Parathyroid adenoma (tissue), 2 donors: ENCODE results near the gene ANO2.
"Not testable (repeated sequence)": the region's sequence is repeated elsewhere in the genome, so short reads cannot be mapped to it uniquely, and the experiment has no call there.

Experiments
- H2AFZ ChIP-seq: fragments of 300-600 bp; sonication (generic); one replicate; pipeline ENCODE4 v1.7.0; 2017; ENCODE audit warnings: antibody characterized with exemption, mild to moderate bottlenecking
- H3K27ac ChIP-seq: fragments of 300-600 bp; sonication (generic); one replicate; pipeline ENCODE4 v1.7.0; 2017
- H3K27me3 ChIP-seq: fragments of 300-600 bp; sonication (generic); one replicate; pipeline ENCODE4 v1.7.0; 2017; ENCODE audit warnings: low read length; ENCODE audit not compliant: control insufficient read depth, insufficient read depth
- H3K36me3 ChIP-seq: fragments of 300-600 bp; sonication (generic); one replicate; pipeline ENCODE4 v1.7.0; 2017; ENCODE audit warnings: low read length; ENCODE audit not compliant: control insufficient read depth, insufficient read depth
- H3K4me1 ChIP-seq: fragments of 300-600 bp; sonication (generic); one replicate; pipeline ENCODE4 v1.7.0; 2017; ENCODE audit warnings: control low read depth
- H3K4me2 ChIP-seq: fragments of 300-600 bp; sonication (generic); one replicate; pipeline ENCODE4 v1.7.0; 2017; ENCODE audit warnings: low read length
- H3K4me3 ChIP-seq: fragments of 300-600 bp; sonication (generic); one replicate; pipeline ENCODE4 v1.7.0; 2017; ENCODE audit warnings: low read depth, low read length
- H3K79me2 ChIP-seq: fragments of 300-600 bp; sonication (generic); one replicate; pipeline ENCODE4 v1.7.0; 2017; ENCODE audit warnings: control low read depth
- H3K9ac ChIP-seq: fragments of 300-600 bp; sonication (generic); one replicate; pipeline ENCODE4 v1.7.0; 2017; ENCODE audit warnings: mild to moderate bottlenecking
- H3K9me3 ChIP-seq: fragments of 300-600 bp; sonication (generic); one replicate; pipeline ENCODE4 v1.7.0; 2017; ENCODE audit warnings: low read length; ENCODE audit not compliant: control insufficient read depth
- CTCF ChIP-seq: fragments of 300-600 bp; sonication (generic); IDR thresholded peaks from one replicate; pipeline ENCODE4 v1.7.0; 2017; ENCODE audit warnings: antibody characterized with exemption, mild to moderate bottlenecking
- donor health status: primary hyperparathyroidism.

ANO2 gene

GRCh38 chr12:5660238-5660637, 284.8 kb downstream of the ANO2 start:
- no peaks in the 10 kb centered on the region for H3K27me3 ChIP-seq
- H3K79me2 ChIP-seq = no peaks in the 10 kb centered on the region
- H2AFZ ChIP-seq = no peak overlapping the region
- TF ChIP-seq CTCF = no peak
- no peak overlapping the region for H3K4me3 ChIP-seq
- no peaks in the 10 kb centered on the region for H3K4me1 ChIP-seq
- H3K27ac ChIP-seq = no peak overlapping the region
- H3K9ac ChIP-seq = no peak overlapping the region
- H3K4me2 ChIP-seq = no peak overlapping the region
- H3K9me3 ChIP-seq = no peaks in the 10 kb centered on the region
- no peaks in the 10 kb centered on the region for H3K36me3 ChIP-seq

GRCh38 chr12:5658339-5658941, 286.6 kb downstream of the ANO2 start:
- H3K79me2 ChIP-seq, H3K27ac ChIP-seq, H3K9ac ChIP-seq, H3K9me3 ChIP-seq, H2AFZ ChIP-seq, H3K4me1 ChIP-seq, H3K36me3 ChIP-seq, H3K4me2 ChIP-seq, H3K27me3 ChIP-seq, H3K4me3 ChIP-seq: not testable (repeated sequence)

- H3K27ac ChIP-seq = no peak overlapping the region
- no peak overlapping the region for H3K4me3 ChIP-seq
Observed at GRCh38 chr12:5656836-5657235, 288.2 kb downstream of the ANO2 start.

GRCh38 chr12:5655120-5655519, 289.9 kb downstream of the ANO2 start:
- Histone ChIP-seq H3K4me1 (no peaks in the 10 kb centered on the region), H3K27ac (no peak overlapping the region), H2AFZ (no peak overlapping the region), H3K36me3 (no peaks in the 10 kb centered on the region), H3K4me2 (no peak overlapping the region), H3K4me3 (no peak overlapping the region), H3K27me3 (no peaks in the 10 kb centered on the region), H3K9ac (no peak overlapping the region), H3K9me3 (no peaks in the 10 kb centered on the region), H3K79me2 (no peaks in the 10 kb centered on the region)
- no peak for TF ChIP-seq CTCF

More at GRCh38 chr12:5656836-5657235, 288.2 kb downstream of the ANO2 start:
- Histone ChIP-seq H3K4me1 (no peaks in the 10 kb centered on the region), H2AFZ (no peak overlapping the region), H3K4me2 (no peak overlapping the region), H3K9ac (no peak overlapping the region), H3K27me3 (no peaks in the 10 kb centered on the region), H3K79me2 (no peaks in the 10 kb centered on the region), H3K9me3 (no peaks in the 10 kb centered on the region), H3K36me3 (no peaks in the 10 kb centered on the region)
- TF ChIP-seq CTCF = no peak

- Histone ChIP-seq H3K9ac (no peak overlapping the region), H3K27ac (no peak overlapping the region), H3K79me2 (no peaks in the 10 kb centered on the region), H3K36me3 (no peaks in the 10 kb centered on the region), H3K4me1 (no peaks in the 10 kb centered on the region), H3K27me3 (no peaks in the 10 kb centered on the region), H2AFZ (no peak overlapping the region), H3K4me2 (no peak overlapping the region), H3K4me3 (no peak overlapping the region), H3K9me3 (no peaks in the 10 kb centered on the region)
- TF ChIP-seq CTCF = no peak
Observed at GRCh38 chr12:5654019-5654418, 291.0 kb downstream of the ANO2 start.
